ENCODE measurements around the gene ABHD11.

- TF ChIP-seq CTCF (IDR thresholded peaks at IDR 0.05) (no peak), POLR2A (IDR thresholded peaks at IDR 0.05) (no peak)
These were observed 10.1 kb downstream of the ABHD11 start for GRCh38 chr7:73728551-73728950.

Data from uterus (tissue), 2 donors.